ENCODE results near the gene UBR4.

Gene UBR4

DNA sequence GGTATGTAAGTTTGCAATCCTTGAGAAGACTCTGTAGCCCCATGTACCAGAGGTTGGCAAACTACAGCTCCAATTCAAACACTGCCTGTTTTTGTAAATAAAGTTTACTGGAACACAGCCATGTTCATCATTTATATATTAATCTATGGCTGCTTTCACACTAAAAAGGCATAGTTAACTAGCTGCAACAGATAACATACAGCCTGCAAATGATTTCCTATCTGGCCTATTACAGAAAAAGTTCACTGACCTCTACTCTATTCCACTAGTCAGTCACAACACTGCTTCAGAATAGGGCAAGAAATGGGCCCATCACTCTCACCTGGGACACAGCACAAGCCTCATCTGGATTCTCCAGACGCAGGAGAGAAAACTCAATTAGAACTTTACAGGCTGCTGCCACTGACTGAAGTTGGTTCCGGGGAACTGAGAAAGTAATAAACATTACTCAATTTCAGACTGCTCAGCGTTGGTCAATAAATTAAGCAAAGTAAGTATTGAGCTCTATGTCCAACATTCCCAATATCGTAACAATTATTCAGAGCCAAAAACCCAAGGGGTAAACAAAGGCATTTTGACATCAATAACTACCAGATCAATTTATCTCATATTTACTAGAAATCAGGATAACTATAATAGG is 10.6 kb downstream of the UBR4 start:
- H3K4me3 ChIP-seq (ENCODE audit: low read depth, low read length): no peak overlapping the region
- TF ChIP-seq, protein P1, sequence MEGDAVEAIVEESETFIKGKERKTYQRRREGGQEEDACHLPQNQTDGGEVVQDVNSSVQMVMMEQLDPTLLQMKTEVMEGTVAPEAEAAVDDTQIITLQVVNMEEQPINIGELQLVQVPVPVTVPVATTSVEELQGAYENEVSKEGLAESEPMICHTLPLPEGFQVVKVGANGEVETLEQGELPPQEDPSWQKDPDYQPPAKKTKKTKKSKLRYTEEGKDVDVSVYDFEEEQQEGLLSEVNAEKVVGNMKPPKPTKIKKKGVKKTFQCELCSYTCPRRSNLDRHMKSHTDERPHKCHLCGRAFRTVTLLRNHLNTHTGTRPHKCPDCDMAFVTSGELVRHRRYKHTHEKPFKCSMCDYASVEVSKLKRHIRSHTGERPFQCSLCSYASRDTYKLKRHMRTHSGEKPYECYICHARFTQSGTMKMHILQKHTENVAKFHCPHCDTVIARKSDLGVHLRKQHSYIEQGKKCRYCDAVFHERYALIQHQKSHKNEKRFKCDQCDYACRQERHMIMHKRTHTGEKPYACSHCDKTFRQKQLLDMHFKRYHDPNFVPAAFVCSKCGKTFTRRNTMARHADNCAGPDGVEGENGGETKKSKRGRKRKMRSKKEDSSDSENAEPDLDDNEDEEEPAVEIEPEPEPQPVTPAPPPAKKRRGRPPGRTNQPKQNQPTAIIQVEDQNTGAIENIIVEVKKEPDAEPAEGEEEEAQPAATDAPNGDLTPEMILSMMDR (IDR thresholded peaks at IDR 0.05; ENCODE audit: insufficient read depth, low read depth, low read length, missing control alignments): no peak
- DNase-seq (ENCODE audit: low read depth): no peak

DNA sequence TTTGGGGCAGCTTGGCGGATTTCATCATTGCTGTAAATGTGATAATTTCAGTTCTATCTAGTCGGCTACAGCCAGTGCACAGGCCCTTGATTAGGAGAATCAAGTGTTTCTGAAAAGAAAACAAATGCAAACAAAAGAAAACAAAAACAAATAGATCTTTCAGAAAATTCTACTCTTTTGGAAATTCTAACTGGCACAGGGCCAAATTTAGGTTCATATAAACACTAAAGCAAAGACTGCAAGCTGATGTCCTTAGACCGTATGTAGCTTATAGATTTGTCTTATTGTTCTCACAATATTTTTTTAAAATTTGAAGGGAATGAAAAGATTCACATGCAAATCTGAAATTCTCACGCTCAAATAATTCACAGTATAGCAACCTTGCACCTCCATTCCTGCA is 11.2 kb downstream of the UBR4 start:
- TF ChIP-seq, protein P1 (IDR thresholded peaks at IDR 0.05; ENCODE audit: insufficient read depth, low read depth, low read length, missing control alignments): no peak
- no peak for DNase-seq (ENCODE audit: low read depth)
- no peak overlapping the region for H3K4me3 ChIP-seq (ENCODE audit: low read depth, low read length)

DNA sequence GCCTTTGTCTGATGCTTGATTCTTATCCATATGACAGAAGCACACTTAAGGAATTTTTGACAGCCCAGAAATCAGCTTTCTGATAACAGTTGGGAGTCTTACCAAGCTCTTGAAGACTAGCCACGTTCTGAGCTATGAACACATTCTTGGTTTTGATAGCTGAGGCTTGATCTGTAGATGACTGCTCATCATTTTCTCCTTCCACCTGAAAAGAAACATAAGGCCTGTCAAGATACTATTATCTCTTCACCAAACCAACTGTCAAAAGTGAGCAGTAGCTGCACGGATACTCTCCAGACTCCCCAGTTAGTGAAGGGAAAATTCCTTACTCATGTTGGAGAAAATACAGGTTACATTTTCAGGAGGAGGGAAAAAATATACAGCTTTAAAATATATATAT is 12.2 kb downstream of the UBR4 start:
- TF ChIP-seq, protein P1 (IDR thresholded peaks at IDR 0.05; ENCODE audit: insufficient read depth, low read depth, low read length, missing control alignments): no peak
- DNase-seq (ENCODE audit: low read depth): no peak
- H3K4me3 ChIP-seq (ENCODE audit: low read depth, low read length): no peak overlapping the region

DNA sequence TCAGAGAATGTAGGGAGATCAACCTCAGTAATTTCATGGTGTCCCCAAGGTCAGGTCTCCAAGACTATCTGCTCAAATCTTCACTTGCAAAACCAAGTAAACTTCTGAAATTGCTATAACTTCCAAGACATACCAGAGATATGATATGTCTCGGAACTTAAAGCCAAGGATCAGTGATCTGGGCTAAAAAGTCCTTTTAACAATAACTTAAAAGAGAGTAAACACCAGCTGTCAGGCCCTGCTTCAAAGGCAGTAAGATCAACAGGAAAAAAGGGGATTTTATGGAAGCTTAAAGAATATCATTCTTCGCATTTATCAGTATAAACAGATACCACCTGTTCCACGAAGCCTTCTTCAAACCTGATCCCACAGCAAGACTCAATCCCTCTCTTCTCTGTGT is 13.7 kb downstream of the UBR4 start:
- no peak overlapping the region for H3K4me3 ChIP-seq (ENCODE audit: low read depth, low read length)
- TF ChIP-seq, protein P1 (IDR thresholded peaks at IDR 0.05; ENCODE audit: insufficient read depth, low read depth, low read length, missing control alignments): no peak
- DNase-seq (ENCODE audit: low read depth): no peak

DNA sequence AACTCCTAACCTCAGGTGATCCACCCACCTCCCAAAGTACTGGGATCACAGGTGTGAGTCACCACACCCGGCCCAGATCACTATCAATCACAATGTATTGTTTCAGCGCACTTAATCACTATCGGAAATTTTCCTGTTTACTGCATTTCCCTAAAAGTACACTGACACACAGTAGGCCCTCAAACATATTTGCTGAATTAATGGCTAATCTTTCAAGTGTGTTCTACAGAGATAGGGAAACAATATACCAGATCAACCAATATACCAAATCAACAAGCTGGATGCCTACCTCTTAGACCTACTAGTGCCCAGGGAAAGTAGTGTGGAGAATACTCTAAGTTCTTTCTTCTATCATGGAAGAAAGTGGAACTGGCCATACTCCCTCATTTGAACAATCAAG is 17.1 kb downstream of the UBR4 start:
- H3K4me3 ChIP-seq (ENCODE audit: low read depth, low read length): no peak overlapping the region
- DNase-seq (ENCODE audit: low read depth): no peak
- TF ChIP-seq, protein P1 (IDR thresholded peaks at IDR 0.05; ENCODE audit: insufficient read depth, low read depth, low read length, missing control alignments): no peak

DNA sequence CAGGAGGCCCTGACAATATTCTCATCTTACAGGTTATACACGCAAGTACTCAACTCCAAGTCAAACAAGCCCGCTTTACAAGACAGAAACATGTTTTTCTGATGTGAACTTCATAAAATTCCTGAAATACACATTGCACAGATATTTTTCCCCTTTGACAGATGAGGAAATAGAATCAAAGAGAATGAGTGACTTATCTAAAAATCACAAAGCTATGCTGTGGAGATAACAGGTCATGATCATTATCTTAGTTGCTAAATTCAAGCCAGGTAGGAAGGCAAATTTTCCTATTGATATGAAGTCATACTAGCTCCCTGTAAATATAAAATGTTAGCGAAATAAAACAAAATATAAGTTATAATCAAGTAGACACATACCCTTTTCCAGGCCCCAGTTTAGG is 18.3 kb downstream of the UBR4 start:
- H3K4me3 ChIP-seq (ENCODE audit: low read depth, low read length): no peak overlapping the region
- TF ChIP-seq, protein P1 (IDR thresholded peaks at IDR 0.05; ENCODE audit: insufficient read depth, low read depth, low read length, missing control alignments): no peak
- no peak for DNase-seq (ENCODE audit: low read depth)

DNA sequence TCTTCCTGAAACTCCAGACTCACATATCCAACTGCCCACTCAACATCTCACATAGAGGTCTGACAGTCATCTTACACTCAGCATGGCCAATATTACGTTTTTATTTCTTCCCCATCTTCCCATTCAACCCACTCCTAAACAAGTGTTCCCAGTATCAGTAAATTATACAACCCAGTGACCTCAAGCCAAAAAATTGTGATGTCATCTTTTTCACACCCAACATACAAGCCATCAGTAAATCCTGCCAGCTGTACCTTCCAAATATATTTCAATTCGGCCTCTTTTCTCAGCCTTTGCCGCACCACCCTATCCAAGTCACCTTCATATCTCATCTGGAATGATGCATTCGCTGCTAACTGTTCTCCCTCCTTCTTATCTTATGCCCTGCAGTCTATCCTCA is 19.6 kb downstream of the UBR4 start:
- TF ChIP-seq, protein P1 (IDR thresholded peaks at IDR 0.05; ENCODE audit: insufficient read depth, low read depth, low read length, missing control alignments): no peak
- no peak for DNase-seq (ENCODE audit: low read depth)

More for the DNA sequence above, 19.6 kb downstream of the UBR4 start:
- no peak overlapping the region for H3K4me3 ChIP-seq (ENCODE audit: low read depth, low read length)

Measured in GM12865 (cell line).